IMR-90 (cell line): Measurements from ENCODE around the gene PEAK1. TPM values are rescaled to one million over a fixed set of nuclear protein-coding genes. Genes with fewer than 3 reads are reported as not detected.

ENCODE experiments used
- ATAC-seq: fragments of 200-7000 bp; cut with Tn5 transposase; 2 replicates; pipeline ENCODE4 v1.9.1; 2020; ENCODE audit warnings: low read depth, mild to moderate bottlenecking, moderate library complexity
- BruUV-seq: library from RNA; stranded (reverse); fragments of 400-500 nt; replicated peaks from 2 replicates; lab custom pipeline; 2021; lab: Mats Ljungman, UMichigan
- CTCF ChIA-PET: fragments of 300-600 bp; formaldehyde crosslinking; extraction: SDS; loops from one replicate; lab custom pipeline; 2021; ENCODE audit warnings: antibody characterized with exemption; lab: Yijun Ruan, JAX
- POLR2A ChIA-PET: fragments of 300-600 bp; sonication (Branson Sonifier 250); formaldehyde crosslinking; loops from one replicate; lab custom pipeline; 2022; ENCODE audit warnings: antibody characterized with exemption; ENCODE audit not compliant: unreplicated experiment; lab: Charles Lee
- DNase-seq: peaks from one replicate; pipeline ENCODE4 v3.0.0; 2013
- H2AFZ ChIP-seq: replicated peaks from 2 replicates; pipeline ENCODE3; 2013; ENCODE audit warnings: low read length, mild to moderate bottlenecking; ENCODE audit not compliant: poor library complexity
- H2AK5ac ChIP-seq: 2 replicates; pipeline ENCODE4 v1.6.1; 2013; ENCODE audit warnings: low read depth, low read length, inconsistent platforms
- H2AK9ac ChIP-seq: replicated peaks from 2 replicates; pipeline ENCODE3; 2013; ENCODE audit warnings: mild to moderate bottlenecking, low read depth, low read length, moderate library complexity; ENCODE audit not compliant: poor library complexity
- H2BK120ac ChIP-seq: 2 replicates; pipeline ENCODE4 v1.6.1; 2013; ENCODE audit warnings: low read depth, low read length, inconsistent platforms
- H2BK15ac ChIP-seq: 3 replicates; pipeline ENCODE4 v1.6.1; 2013; ENCODE audit warnings: low read depth, low read length, inconsistent platforms
- H2BK20ac ChIP-seq: 2 replicates; pipeline ENCODE4 v1.6.1; 2013; ENCODE audit warnings: low read depth, mild to moderate bottlenecking, inconsistent platforms, low read length, moderate library complexity
- H2BK5ac ChIP-seq: 2 replicates; pipeline ENCODE4 v1.6.1; 2013; ENCODE audit warnings: mild to moderate bottlenecking, low read depth, low read length, inconsistent platforms; ENCODE audit not compliant: poor library complexity, severe bottlenecking
- H3K14ac ChIP-seq: replicated peaks from 2 replicates; pipeline ENCODE4 v1.6.1; 2013; ENCODE audit warnings: low read depth, low read length, inconsistent platforms
- H3K18ac ChIP-seq: 2 replicates; pipeline ENCODE4 v1.6.1; 2013; ENCODE audit warnings: low read depth, low read length, control low read depth
- H3K23ac ChIP-seq: 2 replicates; pipeline ENCODE4 v1.6.1; 2013; ENCODE audit warnings: low read depth, low read length, inconsistent platforms
- H3K27ac ChIP-seq: 2 replicates; pipeline ENCODE4 v1.5.1; 2013; ENCODE audit warnings: mild to moderate bottlenecking, control low read depth, low read length; ENCODE audit not compliant: insufficient read depth
- H3K27me3 ChIP-seq: 2 replicates; pipeline ENCODE4 v1.6.1; 2013; ENCODE audit warnings: low read length; ENCODE audit not compliant: control insufficient read depth, insufficient read depth
- H3K36me3 ChIP-seq: 2 replicates; pipeline ENCODE4 v1.6.1; 2013; ENCODE audit warnings: low read length, mixed read lengths; ENCODE audit not compliant: control insufficient read depth, insufficient read depth
- H3K4ac ChIP-seq: 2 replicates; pipeline ENCODE4 v1.6.1; 2013; ENCODE audit warnings: low read depth, low read length, inconsistent platforms
- H3K4me1 ChIP-seq: 2 replicates; pipeline ENCODE4 v1.6.1; 2013; ENCODE audit warnings: low read length, mixed read lengths; ENCODE audit not compliant: control insufficient read depth, insufficient read depth
- H3K4me2 ChIP-seq: 2 replicates; pipeline ENCODE4 v1.6.1; 2013; ENCODE audit warnings: low read depth, mild to moderate bottlenecking, control low read depth, low read length, moderate library complexity
- H3K4me3 ChIP-seq: 2 replicates; pipeline ENCODE4 v1.5.1; 2013; ENCODE audit warnings: low read depth, mild to moderate bottlenecking, control low read depth, low read length, moderate library complexity; ENCODE audit not compliant: insufficient read depth
- H3K56ac ChIP-seq: 2 replicates; pipeline ENCODE4 v1.6.1; 2013; ENCODE audit warnings: low read length, inconsistent platforms; ENCODE audit not compliant: insufficient read depth; ENCODE audit errors: extremely low read depth
- H3K79me1 ChIP-seq, 2 experiments: 2 replicates each; pipeline ENCODE4 v1.6.1; 2013; ENCODE audit warnings: low read length in 2 of 2, inconsistent platforms in 1 of 2, low read depth in 1 of 2
- H3K9ac ChIP-seq: 2 replicates; pipeline ENCODE4 v1.6.1; 2013; ENCODE audit warnings: low read depth, low read length, control low read depth
- H3K9me1 ChIP-seq: 2 replicates; pipeline ENCODE4 v1.6.1; 2013; ENCODE audit warnings: low read length, inconsistent platforms; ENCODE audit not compliant: insufficient read depth
- H3K9me3 ChIP-seq: 2 replicates; pipeline ENCODE4 v1.6.1; 2013; ENCODE audit warnings: low read length; ENCODE audit not compliant: control insufficient read depth, insufficient read depth
- H4K20me1 ChIP-seq: 2 replicates; pipeline ENCODE4 v1.6.1; 2013; ENCODE audit warnings: low read length, inconsistent platforms; ENCODE audit not compliant: insufficient read depth
- H4K5ac ChIP-seq: 2 replicates; pipeline ENCODE4 v1.6.1; 2013; ENCODE audit warnings: mild to moderate bottlenecking, low read depth, low read length, control low read depth
- H4K8ac ChIP-seq, 2 experiments: 2 replicates each; pipeline ENCODE4 v1.6.1; 2013; ENCODE audit warnings: low read depth in 2 of 2, low read length in 2 of 2, control low read depth in 1 of 2, inconsistent platforms in 1 of 2
- H4K91ac ChIP-seq: 2 replicates; pipeline ENCODE4 v1.6.1; 2013; ENCODE audit warnings: low read depth, low read length, inconsistent platforms; ENCODE audit not compliant: insufficient read depth
- BHLHE40 ChIP-seq: fragments of 150-350 bp; IDR thresholded peaks from 2 replicates; pipeline ENCODE4 v1.6.1; 2016; ENCODE audit warnings: mild to moderate bottlenecking, low read depth, low read length
- CEBPB ChIP-seq: IDR thresholded peaks from 2 replicates; pipeline ENCODE4 v1.6.1; 2012; ENCODE audit warnings: low read depth, low read length, improper control_type of control experiment
- CHD1 ChIP-seq: IDR thresholded peaks from 2 replicates; pipeline ENCODE4 v1.6.1; 2012; ENCODE audit warnings: low read depth, low read length, improper control_type of control experiment
- CTCF ChIP-seq: conservative IDR thresholded peaks from 2 replicates; pipeline ENCODE4 v1.5.1; 2012; ENCODE audit warnings: mild to moderate bottlenecking, low read depth, low read length, improper control_type of control experiment
- ELK1 ChIP-seq: fragments of 150-350 bp; IDR thresholded peaks from 2 replicates; pipeline ENCODE4 v1.6.1; 2016; ENCODE audit warnings: low read depth, mild to moderate bottlenecking, low read length, moderate library complexity, borderline replicate concordance
- FOS ChIP-seq: fragments of 150-350 bp; IDR thresholded peaks from 2 replicates; pipeline ENCODE4 v1.6.1; 2016; ENCODE audit warnings: low read depth, low read length
- MAFK ChIP-seq: IDR thresholded peaks from 2 replicates; pipeline ENCODE4 v1.6.1; 2012; ENCODE audit warnings: low read depth, low read length, improper control_type of control experiment
- MAZ ChIP-seq: IDR thresholded peaks from 2 replicates; pipeline ENCODE4 v1.6.1; 2012; ENCODE audit warnings: low read depth, mild to moderate bottlenecking, low read length, improper control_type of control experiment, moderate library complexity, borderline replicate concordance
- MXI1 ChIP-seq: IDR thresholded peaks from 2 replicates; pipeline ENCODE4 v1.6.1; 2012; ENCODE audit warnings: low read depth, mild to moderate bottlenecking, low read length, moderate library complexity, borderline replicate concordance
- NFE2L2 ChIP-seq: fragments of 150-350 bp; IDR thresholded peaks from 2 replicates; pipeline ENCODE4 v1.6.1; 2016; ENCODE audit warnings: low read depth, mild to moderate bottlenecking, low read length
- POLR2A ChIP-seq: IDR thresholded peaks from 2 replicates; pipeline ENCODE4 v1.6.1; 2012; ENCODE audit warnings: mild to moderate bottlenecking, low read depth, low read length
- RAD21 ChIP-seq: IDR thresholded peaks from 2 replicates; pipeline ENCODE4 v1.6.1; 2012; ENCODE audit warnings: low read length, improper control_type of control experiment
- RCOR1 ChIP-seq: IDR thresholded peaks from 2 replicates; pipeline ENCODE4 v1.6.1; 2012; ENCODE audit warnings: mild to moderate bottlenecking, low read length, improper control_type of control experiment; ENCODE audit not compliant: insufficient replicate concordance
- RFX5 ChIP-seq: IDR thresholded peaks from 2 replicates; pipeline ENCODE4 v1.8.0; 2012; ENCODE audit warnings: low read depth, mild to moderate bottlenecking, low read length, moderate library complexity
- SMC3 ChIP-seq: fragments of 150-350 bp; IDR thresholded peaks from 2 replicates; pipeline ENCODE4 v1.6.1; 2016; ENCODE audit warnings: low read depth, mild to moderate bottlenecking, antibody characterized with exemption, low read length, moderate library complexity
- USF2 ChIP-seq: fragments of 150-350 bp; IDR thresholded peaks from 2 replicates; pipeline ENCODE4 v1.6.1; 2017; ENCODE audit warnings: mild to moderate bottlenecking, antibody characterized with exemption, low read length, low read depth
- WGBS, 2 experiments: methylation state at CpG; one replicate each; pipeline versions ENCODE4 v1.1.5 to v1.1.7; 2013; ENCODE audit warnings: missing lambda C conversion rate in 2 of 2; ENCODE audit not compliant: insufficient read length in 1 of 2; ENCODE audit errors: extremely low coverage in 2 of 2; 5-methylcytosine and 5-hydroxymethylcytosine counted together
- dilution Hi-C: fragments of 300-500 bp; cut with HindIII; formaldehyde crosslinking; loops from one replicate; pipeline ENCODE4 v1.14.3; 2018; ENCODE audit warnings: low sequenced_read_pairs; ENCODE audit not compliant: unreplicated experiment
- in situ Hi-C: fragments of 300-500 bp; cut with MboI; formaldehyde crosslinking; loops from 3 replicates; pipeline ENCODE4 v1.14.3; 2019; ENCODE audit warnings: low sequenced_read_pairs, inconsistent platforms, mixed read lengths
- intact Hi-C: fragments of 100-400 bp; cut with micrococcal nuclease; formaldehyde crosslinking; loops from 2 replicates; pipeline ENCODE4 v1.10.0; 2022
- polyA plus RNA-seq, 3 experiments: library from polyadenylated mRNA; depleted of rRNA; stranded (reverse); fragments of >200 nt; gene quantifications; 2 replicates each; pipeline ENCODE4 v1.2.3, GENCODE V29; 2012; ENCODE audit warnings: low replicate concordance in 1 of 3
- total RNA-seq: library from RNA; depleted of rRNA; stranded (reverse); fragments of >200 nt; gene quantifications from 2 replicates; pipeline ENCODE4 v1.2.3, GENCODE V29; 2012

The PEAK1 gene
- total and polyA plus RNA-seq, 2 of the 4 experiments (the other 2 are of a cell fraction): 21.5 to 43.9 TPM

GRCh38 chr15:77358545-77359240, 61.2 kb downstream of the PEAK1 start:
- Histone ChIP-seq H3K4me3 (no peak overlapping the region), H4K20me1 (peaks cover 47% of the 10 kb centered on the region), H3K56ac (no peak overlapping the region), H2BK5ac (no peak overlapping the region), H2AK5ac (no peak overlapping the region), H3K4me1 (peaks cover 2% of the 10 kb centered on the region; the same call in 1 of the 2 replicates), H4K91ac (no peak overlapping the region), H2BK15ac (no peak overlapping the region), H3K79me1 (peaks cover 29 to 70% of the 10 kb centered on the region in 2 experiments), H3K4ac (no peak overlapping the region), H2AK9ac (no peak overlapping the region), H3K23ac (no peak overlapping the region), H4K5ac (no peak overlapping the region), H3K36me3 (peaks cover 6% of the 10 kb centered on the region), H3K9me1 (peaks cover 3% of the 10 kb centered on the region), H3K9me3 (no peaks in the 10 kb centered on the region), H3K14ac (no peak overlapping the region), H3K4me2 (no peak overlapping the region), H3K18ac (no peak overlapping the region), H2BK120ac (no peak overlapping the region), H2BK20ac (no peak overlapping the region), H3K27me3 (no peaks in the 10 kb centered on the region), H3K9ac (no peak overlapping the region), H2AFZ (no peak overlapping the region), H4K8ac (no peak overlapping the region; a peak in 1 of 4 replicates), H3K27ac (no peak overlapping the region)
- TF ChIP-seq MAFK (no peak), MXI1 (no peak), FOS (no peak), NFE2L2 (no peak), POLR2A (no peak), SMC3 (no peak), CHD1 (no peak), CTCF (no peak), MAZ (no peak), CEBPB (no peak), RFX5 (no peak), RCOR1 (no peak), RAD21 (no peak), BHLHE40 (no peak), ELK1 (no peak), USF2 (no peak)
- ChIA-PET POLR2A (no interaction called here), CTCF (no interaction called here)
- peak; percentile 46 for DNase-seq
- WGBS, 2 experiments: no CpG with 5 or more reads among the region's 5 CpGs
- no TSS peak for BruUV-seq
- intact Hi-C loops: no loop called here
- dilution Hi-C loops: no loop called here
- ATAC-seq: peak; percentile 37
- in situ Hi-C loops: no loop called here
